ENCODE results near the gene SIGLEC1.

The SIGLEC1 gene

GRCh38 chr20:3755814-3756480 lies 43.5 kb upstream of the SIGLEC1 start:
- TF ChIP-seq CTCF (IDR thresholded peaks at IDR 0.05; ENCODE audit: insufficient read depth, low read depth, low read length, missing control alignments) = no peak
- H3K4me3 ChIP-seq (ENCODE audit: low read depth, low read length) = no peak overlapping the region
- no peak for DNase-seq (ENCODE audit: low read depth)

- no peak for DNase-seq (ENCODE audit: low read depth)
- TF ChIP-seq CTCF (IDR thresholded peaks at IDR 0.05; ENCODE audit: insufficient read depth, low read depth, low read length, missing control alignments) = no peak
- H3K4me3 ChIP-seq (ENCODE audit: low read depth, low read length) = no peak overlapping the region
These were observed 42.9 kb upstream of the SIGLEC1 start for GRCh38 chr20:3755269-3755668.

GRCh38 chr20:3754276-3754630 lies 41.9 kb upstream of the SIGLEC1 start:
- no peak for DNase-seq (ENCODE audit: low read depth)
- H3K4me3 ChIP-seq (ENCODE audit: low read depth, low read length) = no peak overlapping the region
- no peak for TF ChIP-seq CTCF (IDR thresholded peaks at IDR 0.05; ENCODE audit: insufficient read depth, low read depth, low read length, missing control alignments)

GRCh38 chr20:3753501-3754275 lies 41.3 kb upstream of the SIGLEC1 start:
- no peak for TF ChIP-seq CTCF (IDR thresholded peaks at IDR 0.05; ENCODE audit: insufficient read depth, low read depth, low read length, missing control alignments)
- no peak for DNase-seq (ENCODE audit: low read depth)
- H3K4me3 ChIP-seq (ENCODE audit: low read depth, low read length) = no peak overlapping the region

- peak; percentile 80 for TF ChIP-seq CTCF (IDR thresholded peaks at IDR 0.05; ENCODE audit: insufficient read depth, low read depth, low read length, missing control alignments)
- H3K4me3 ChIP-seq (ENCODE audit: low read depth, low read length) = no peak overlapping the region
- peak; percentile 73 for DNase-seq (ENCODE audit: low read depth)
These were observed 40.7 kb upstream of the SIGLEC1 start for GRCh38 chr20:3753098-3753497.

GRCh38 chr20:3752386-3752759 lies 40.0 kb upstream of the SIGLEC1 start:
- H3K4me3 ChIP-seq (ENCODE audit: low read depth, low read length) = no peak overlapping the region
- TF ChIP-seq CTCF (IDR thresholded peaks at IDR 0.05; ENCODE audit: insufficient read depth, low read depth, low read length, missing control alignments) = no peak

More at GRCh38 chr20:3752386-3752759, 40.0 kb upstream of the SIGLEC1 start:
- no peak for DNase-seq (ENCODE audit: low read depth)
